Cardiac fibroblast (primary cell): ENCODE results near the gene HIPK3.
A peak's percentile ranks its signal among the peaks of the same experiment; 100 is the strongest.

ENCODE experiments used
- DNase-seq, 2 donors: peaks; one replicate each; pipeline versions ENCODE4 v3.0.0 to v3.0.0-alpha.2; 2010; ENCODE audit warnings: low read depth in 2 of 2
- H3K4me3 ChIP-seq, 2 donors: replicated peaks in 1 of 2; 1 replicate in 1 of 2; 2 replicates in 1 of 2; pipeline ENCODE4 v1.5.1; 2011; ENCODE audit warnings: low read depth in 2 of 2, low read length in 2 of 2, mild to moderate bottlenecking in 2 of 2, moderate library complexity in 1 of 2
- CTCF ChIP-seq: IDR thresholded peaks from one replicate; pipeline ENCODE4 v1.5.1; 2011; ENCODE audit warnings: low read depth, mild to moderate bottlenecking, low read length, inconsistent platforms

HIPK3 gene

GRCh38 chr11:33320016-33320813, 63.0 kb downstream of the HIPK3 start:
- no peak overlapping the region for H3K4me3 ChIP-seq
- no peak for DNase-seq
- no peak for TF ChIP-seq CTCF

- TF ChIP-seq CTCF: no peak
These were observed 63.7 kb downstream of the HIPK3 start for GRCh38 chr11:33320814-33321330.

GRCh38 chr11:33321422-33321821, 64.2 kb downstream of the HIPK3 start:
- H3K4me3 ChIP-seq: no peak overlapping the region
- TF ChIP-seq CTCF: no peak
- no peak for DNase-seq

More at GRCh38 chr11:33320814-33321330, 63.7 kb downstream of the HIPK3 start:
- H3K4me3 ChIP-seq: no peak overlapping the region
- DNase-seq: peak in 1 of 2 donors; percentile 23

- peak; percentile 7 for TF ChIP-seq CTCF
- no peak overlapping the region for H3K4me3 ChIP-seq
- no peak for DNase-seq
These were observed 66.2 kb downstream of the HIPK3 start for GRCh38 chr11:33323421-33323820.

GRCh38 chr11:33324302-33324985, 67.3 kb downstream of the HIPK3 start:
- no peak overlapping the region for H3K4me3 ChIP-seq
- TF ChIP-seq CTCF: no peak

GRCh38 chr11:33325451-33325850, 68.3 kb downstream of the HIPK3 start:
- no peak overlapping the region for H3K4me3 ChIP-seq
- peak in 1 of 2 donors; percentile 22 for DNase-seq
- TF ChIP-seq CTCF: no peak

More at GRCh38 chr11:33324302-33324985, 67.3 kb downstream of the HIPK3 start:
- DNase-seq: no peak
